Measurements from ENCODE around the gene FOXN3.

Gene FOXN3

GRCh38 chr14:89245802-89246201, 171.2 kb downstream of the FOXN3 start:
- DNase-seq = no peak

DNA sequence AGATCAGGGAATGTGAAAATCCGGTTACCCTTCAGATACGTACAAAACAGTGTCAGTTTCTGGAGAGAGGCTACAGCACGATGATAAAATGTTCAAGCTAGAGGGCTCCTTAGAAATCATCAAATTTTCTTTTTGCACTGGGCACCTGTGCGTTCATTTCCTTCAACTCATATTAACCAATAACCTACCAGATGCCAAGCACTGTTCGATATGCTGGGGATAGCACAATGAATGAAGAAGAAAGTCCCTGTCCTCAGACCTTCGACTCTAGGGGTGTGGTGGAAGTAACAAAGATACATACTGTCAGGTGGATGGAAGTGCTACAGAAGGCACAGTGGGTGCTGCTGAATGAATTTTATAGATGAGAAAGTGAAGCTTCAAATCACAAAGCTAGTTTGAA, 172.3 kb downstream of the FOXN3 start:
- DNase-seq = no peak

GRCh38 chr14:89243741-89244140, 173.3 kb downstream of the FOXN3 start:
- DNase-seq = no peak

GRCh38 chr14:89243286-89243685, 173.7 kb downstream of the FOXN3 start:
- DNase-seq = no peak

GRCh38 chr14:89242652-89243279, 174.3 kb downstream of the FOXN3 start:
- DNase-seq = no peak

GRCh38 chr14:89241934-89242651, 174.9 kb downstream of the FOXN3 start:
- no peak for DNase-seq

- DNase-seq = no peak
These were observed 175.8 kb downstream of the FOXN3 start for GRCh38 chr14:89241257-89241656.

GRCh38 chr14:89240414-89240813, 176.6 kb downstream of the FOXN3 start:
- no peak for DNase-seq

GRCh38 chr14:89239023-89239422, 178.0 kb downstream of the FOXN3 start:
- no peak for DNase-seq

GRCh38 chr14:89237921-89238529, 179.0 kb downstream of the FOXN3 start:
- DNase-seq = peak; percentile 32 to 68

DNA sequence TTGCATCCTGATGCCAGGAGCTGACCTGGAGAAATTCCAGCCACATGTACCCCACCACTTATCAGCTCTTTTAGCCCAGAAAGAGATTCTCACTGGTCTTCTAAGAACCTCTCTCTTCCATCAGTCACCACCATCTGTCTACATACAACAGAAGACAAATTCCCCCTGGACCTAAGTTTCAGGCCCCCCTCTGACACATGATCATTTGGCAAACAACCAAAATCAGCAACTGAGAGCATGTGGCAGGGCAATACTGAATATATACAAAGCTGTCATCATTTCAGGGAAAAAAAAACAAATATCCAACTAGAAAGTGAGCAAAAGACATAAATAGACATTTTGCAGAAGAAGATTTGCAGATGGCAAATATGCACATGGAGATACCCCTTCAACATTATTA, 180.2 kb downstream of the FOXN3 start:
- DNase-seq = peak; percentile 80 to 95

DNA sequence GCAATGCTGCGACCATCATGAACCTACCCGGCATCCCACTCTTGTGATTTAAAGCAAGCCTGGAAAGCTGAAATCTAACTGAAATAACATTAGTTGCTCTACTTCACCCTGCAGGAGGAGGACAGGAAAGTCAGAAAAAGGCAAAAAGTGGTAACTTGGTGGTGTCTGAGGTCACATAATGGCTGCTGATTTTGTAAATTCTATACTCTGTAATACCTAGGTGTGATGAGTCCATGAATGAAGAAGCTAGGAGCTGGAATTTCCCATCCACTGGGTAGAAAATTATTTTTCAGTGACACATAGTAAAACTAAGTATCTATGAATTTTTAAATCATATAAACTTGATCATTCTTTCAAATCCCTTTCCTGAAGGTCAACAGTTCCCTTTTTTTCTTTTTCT, 183.8 kb downstream of the FOXN3 start:
- no peak for DNase-seq

DNA sequence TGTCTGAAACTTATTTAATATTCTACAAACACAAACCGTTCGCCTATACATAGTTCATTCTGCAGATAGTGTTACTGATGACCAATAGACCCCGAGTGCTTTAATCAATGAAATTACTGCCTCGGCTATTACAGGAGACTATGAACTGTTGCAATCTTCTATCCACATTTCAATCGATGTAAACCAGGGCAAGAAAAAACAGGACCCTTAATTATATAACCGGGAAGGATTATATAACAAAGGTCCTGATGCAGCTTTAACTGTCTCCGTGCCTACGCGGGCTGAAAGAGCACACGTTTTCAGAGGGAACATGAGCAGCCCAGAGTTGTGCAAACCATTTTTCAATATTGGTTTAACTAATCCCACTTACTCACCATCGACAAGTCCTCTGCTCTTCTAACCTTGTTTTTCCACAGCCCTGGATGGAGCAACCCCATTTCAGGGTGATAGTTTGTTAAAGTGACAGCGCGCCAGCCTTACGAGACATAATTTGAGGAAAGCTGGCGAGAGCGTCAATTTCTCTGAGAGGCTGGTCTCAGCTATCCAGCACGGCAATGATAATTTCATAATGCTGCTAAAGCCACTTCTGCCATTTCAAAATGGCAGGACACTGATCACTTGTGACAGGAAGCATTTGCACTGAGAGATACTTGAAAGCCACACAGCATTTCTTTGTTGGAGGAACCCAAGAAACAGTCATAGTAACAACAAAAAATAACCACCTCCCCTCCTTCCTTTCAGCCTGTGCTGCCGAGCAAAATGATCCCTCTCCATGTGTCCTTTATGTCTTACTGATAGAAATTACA, 184.6 kb downstream of the FOXN3 start:
- no peak for DNase-seq

GRCh38 chr14:89231426-89232113, 185.5 kb downstream of the FOXN3 start:
- DNase-seq = peak in 1 of 2 experiments; percentile 17

- no peak for DNase-seq
These were observed 188.0 kb downstream of the FOXN3 start for GRCh38 chr14:89228921-89229639.

- DNase-seq = no peak
These were observed 189.6 kb downstream of the FOXN3 start for GRCh38 chr14:89227496-89227836.

- no peak for DNase-seq
These were observed 190.1 kb downstream of the FOXN3 start for GRCh38 chr14:89226801-89227495.

- DNase-seq = no peak
These were observed 191.4 kb downstream of the FOXN3 start for GRCh38 chr14:89225607-89226006.

- no peak for DNase-seq
These were observed 195.8 kb downstream of the FOXN3 start for GRCh38 chr14:89221109-89221810.

GRCh38 chr14:89219051-89219450, 198.0 kb downstream of the FOXN3 start:
- no peak for DNase-seq

GRCh38 chr14:89217891-89218290, 199.1 kb downstream of the FOXN3 start:
- DNase-seq = no peak

Measured in NCI-H524 (cell line).